MM.1S (cell line): ENCODE measurements around the gene BLM.
"Not testable (repeated sequence)": the region's sequence is repeated elsewhere in the genome, so short reads cannot be mapped to it uniquely, and the experiment has no call there.

Source experiments
- DNase-seq: peaks from one replicate; pipeline ENCODE4 v3.0.0-alpha.2; 2015
- H2AFZ ChIP-seq: fragments of 300-600 bp; sonication (generic); 2 replicates; pipeline ENCODE4 v1.6.0; 2016; ENCODE audit warnings: antibody characterized with exemption, low read length
- H3F3A ChIP-seq: fragments of 300-600 bp; sonication (generic); 2 replicates; pipeline ENCODE4 v1.6.1; 2016; ENCODE audit warnings: mild to moderate bottlenecking, antibody characterized with exemption, low read length, moderate library complexity, mixed read lengths; ENCODE audit not compliant: insufficient read depth
- H3K27ac ChIP-seq: fragments of 300-600 bp; sonication (generic); 2 replicates; pipeline ENCODE4 v1.5.1; 2016; ENCODE audit warnings: mild to moderate bottlenecking, low read length
- H3K27me3 ChIP-seq: fragments of 300-600 bp; sonication (generic); replicated peaks from 2 replicates; pipeline ENCODE4 v1.6.0; 2016; ENCODE audit warnings: low read length; ENCODE audit not compliant: insufficient read depth
- H3K36me3 ChIP-seq: fragments of 300-600 bp; sonication (generic); replicated peaks from 2 replicates; pipeline ENCODE4 v1.6.1; 2016; ENCODE audit warnings: mild to moderate bottlenecking, low read length, mixed read lengths; ENCODE audit not compliant: insufficient read depth
- H3K4me1 ChIP-seq: fragments of 300-600 bp; sonication (generic); 2 replicates; pipeline ENCODE4 v1.6.1; 2016; ENCODE audit warnings: low read length, mixed read lengths
- H3K4me2 ChIP-seq: fragments of 300-600 bp; sonication (generic); 2 replicates; pipeline ENCODE4 v1.6.0; 2016; ENCODE audit warnings: low read depth, low read length
- H3K4me3 ChIP-seq: fragments of 300-600 bp; sonication (generic); 2 replicates; pipeline ENCODE4 v1.5.1; 2016; ENCODE audit warnings: low read length, mixed read lengths
- H3K79me2 ChIP-seq: fragments of 300-600 bp; sonication (generic); 2 replicates; pipeline ENCODE4 v1.6.1; 2016; ENCODE audit warnings: mixed run types, low read length, mixed read lengths
- H3K9ac ChIP-seq: fragments of 300-600 bp; sonication (generic); 2 replicates; pipeline ENCODE4 v1.6.1; 2016; ENCODE audit warnings: low read length, mixed read lengths
- H3K9me2 ChIP-seq: fragments of 300-600 bp; sonication (generic); replicated peaks from 2 replicates; pipeline ENCODE4 v1.6.1; 2016; ENCODE audit warnings: mild to moderate bottlenecking, low read length, mixed read lengths; ENCODE audit not compliant: insufficient read depth
- H3K9me3 ChIP-seq: fragments of 300-600 bp; sonication (generic); replicated peaks from 2 replicates; pipeline ENCODE4 v1.6.1; 2016; ENCODE audit warnings: mild to moderate bottlenecking, low read length, mixed read lengths; ENCODE audit not compliant: insufficient read depth
- H4K20me1 ChIP-seq: fragments of 300-600 bp; sonication (generic); 2 replicates; pipeline ENCODE4 v1.6.1; 2016; ENCODE audit warnings: mild to moderate bottlenecking, low read length, moderate library complexity, mixed read lengths; ENCODE audit not compliant: insufficient read depth
- CTCF ChIP-seq: fragments of 300-600 bp; sonication (generic); IDR thresholded peaks from 2 replicates; pipeline ENCODE4 v1.5.1; 2016; ENCODE audit warnings: antibody characterized with exemption, low read length, mixed read lengths
- EZH2 ChIP-seq: fragments of 300-600 bp; sonication (generic); optimal IDR thresholded peaks from 2 replicates; pipeline ENCODE3; 2017; ENCODE audit warnings: low read depth, mild to moderate bottlenecking, antibody characterized with exemption, low read length, mixed read lengths
- EZH2phosphoT487 ChIP-seq: fragments of 300-600 bp; sonication (generic); IDR thresholded peaks from 2 replicates; pipeline ENCODE4 v1.6.1; 2018; ENCODE audit warnings: antibody characterized with exemption, low read length

The BLM gene

GRCh38 chr15:90684281-90684680, 32.9 kb upstream of the BLM start:
- no peaks in the 10 kb centered on the region for H3K9me2 ChIP-seq
- no peak for DNase-seq
- no peak overlapping the region for H3K4me3 ChIP-seq
- H3F3A ChIP-seq, result no peaks in the 10 kb centered on the region
- H3K9ac ChIP-seq, result no peak overlapping the region
- no peak for TF ChIP-seq EZH2phosphoT487
- no peak for TF ChIP-seq EZH2
- TF ChIP-seq CTCF, result no peak
- no peaks in the 10 kb centered on the region for H3K36me3 ChIP-seq
- no peaks in the 10 kb centered on the region for H3K9me3 ChIP-seq
- peaks cover 11% of the 10 kb centered on the region; the same call in 1 of the 2 replicates for H3K27me3 ChIP-seq
- no peak overlapping the region for H2AFZ ChIP-seq
- no peak overlapping the region for H3K27ac ChIP-seq
- H3K4me2 ChIP-seq, result no peak overlapping the region
- no peaks in the 10 kb centered on the region for H3K4me1 ChIP-seq
- H3K79me2 ChIP-seq, result no peaks in the 10 kb centered on the region
- H4K20me1 ChIP-seq, result no peaks in the 10 kb centered on the region

- Histone ChIP-seq H3K4me2 (no peak overlapping the region), H3K9me2 (no peaks in the 10 kb centered on the region)
Measured at GRCh38 chr15:90685591-90686434, 31.3 kb upstream of the BLM start.

GRCh38 chr15:90686435-90687218, 30.5 kb upstream of the BLM start:
- Histone ChIP-seq H3K9me2 (no peaks in the 10 kb centered on the region), H2AFZ (no peak overlapping the region), H3K36me3 (no peaks in the 10 kb centered on the region), H3K4me1 (no peaks in the 10 kb centered on the region), H4K20me1 (no peaks in the 10 kb centered on the region), H3K4me2 (no peak overlapping the region), H3F3A (no peaks in the 10 kb centered on the region), H3K9ac (no peak overlapping the region), H3K27ac (no peak overlapping the region), H3K27me3 (peaks cover 13% of the 10 kb centered on the region; the same call in 1 of the 2 replicates), H3K4me3 (no peak overlapping the region), H3K79me2 (no peaks in the 10 kb centered on the region), H3K9me3 (no peaks in the 10 kb centered on the region)
- TF ChIP-seq EZH2 (no peak), EZH2phosphoT487 (no peak), CTCF (no peak)
- no peak for DNase-seq

More at GRCh38 chr15:90685591-90686434, 31.3 kb upstream of the BLM start:
- H2AFZ ChIP-seq, result no peak overlapping the region
- H4K20me1 ChIP-seq, result no peaks in the 10 kb centered on the region
- no peak overlapping the region for H3K27ac ChIP-seq
- no peak for TF ChIP-seq EZH2
- TF ChIP-seq EZH2phosphoT487, result no peak
- TF ChIP-seq CTCF, result no peak
- H3K9me3 ChIP-seq, result no peaks in the 10 kb centered on the region
- peaks cover 11% of the 10 kb centered on the region; the same call in 1 of the 2 replicates for H3K27me3 ChIP-seq
- DNase-seq, result no peak
- no peak overlapping the region for H3K9ac ChIP-seq
- H3K79me2 ChIP-seq, result no peaks in the 10 kb centered on the region
- no peaks in the 10 kb centered on the region for H3K4me1 ChIP-seq
- no peaks in the 10 kb centered on the region for H3F3A ChIP-seq
- no peak overlapping the region for H3K4me3 ChIP-seq
- H3K36me3 ChIP-seq, result no peaks in the 10 kb centered on the region

GRCh38 chr15:90689326-90689961, 27.7 kb upstream of the BLM start:
- H3K27ac ChIP-seq, H4K20me1 ChIP-seq, H3F3A ChIP-seq, H3K4me3 ChIP-seq, H3K9ac ChIP-seq, H3K36me3 ChIP-seq, H3K9me2 ChIP-seq, H3K79me2 ChIP-seq, H3K9me3 ChIP-seq, H2AFZ ChIP-seq, DNase-seq, H3K4me1 ChIP-seq, H3K4me2 ChIP-seq: not testable (repeated sequence)
- H3K27me3 ChIP-seq, result peaks cover 15% of the 10 kb centered on the region; the same call in 1 of the 2 replicates
